SK-N-SH (cell line): ENCODE results near the gene PPP1R12C. TPM values are rescaled to one million over a fixed set of nuclear protein-coding genes. Genes with fewer than 3 reads are reported as not detected.

Experiments
- CTCF ChIA-PET: fragments of 300-600, 350-600 bp; formaldehyde crosslinking; extraction: SDS; loops from one replicate; lab custom pipeline; 2021; lab: Yijun Ruan, JAX
- POLR2A ChIA-PET: fragments of 350-600 bp; sonication (Branson Sonifier 250); formaldehyde crosslinking; extraction: SDS; loops from one replicate; lab custom pipeline; 2020; ENCODE audit warnings: antibody characterized with exemption, inconsistent platforms; lab: Yijun Ruan, JAX
- DNase-seq: peaks from one replicate; pipeline ENCODE4 v3.0.0; 2012
- H2AFZ ChIP-seq: fragments of 200-600 bp; sonication (generic); 2 replicates; pipeline ENCODE4 v1.8.1; 2016; ENCODE audit warnings: antibody characterized with exemption, mild to moderate bottlenecking, low read depth
- H3F3A ChIP-seq: fragments of 200-600 bp; sonication (generic); replicated peaks from 2 replicates; pipeline ENCODE3; 2016; ENCODE audit warnings: antibody characterized with exemption, mild to moderate bottlenecking; ENCODE audit not compliant: insufficient read depth
- H3K27ac ChIP-seq, 2 experiments: fragments of 200-500 bp in 1 of 2; fragments of 200-600 bp in 1 of 2; sonication (Bioruptor generic) in 1 of 2; sonication (generic), shearing (Covaris generic) in 1 of 2; 2 replicates each; pipeline versions ENCODE4 v1.5.1 to v1.6.1; 2014 to 2016; ENCODE audit warnings: low read depth in 2 of 2, inconsistent platforms in 1 of 2, low read length in 1 of 2, mild to moderate bottlenecking in 1 of 2, mixed read lengths in 1 of 2
- H3K27me3 ChIP-seq: fragments of 200-600 bp; sonication (generic), shearing (Covaris generic); 2 replicates; pipeline ENCODE4 v1.6.1; 2016; ENCODE audit warnings: mixed run types; ENCODE audit not compliant: insufficient read depth
- H3K36me3 ChIP-seq, 2 experiments: fragments of 200-500 bp in 1 of 2; fragments of 200-600 bp in 1 of 2; sonication (Bioruptor generic) in 1 of 2; sonication (generic) in 1 of 2; replicated peaks in 1 of 2; 2 replicates each; pipeline versions ENCODE3 to v1.5.1; 2014 to 2016; ENCODE audit warnings: low read length in 1 of 2, mild to moderate bottlenecking in 1 of 2; ENCODE audit not compliant: insufficient read depth in 2 of 2, control insufficient read depth in 1 of 2
- H3K4me1 ChIP-seq, 2 experiments: fragments of 200-500 bp in 1 of 2; fragments of 200-600 bp in 1 of 2; sonication (Bioruptor generic) in 1 of 2; sonication (generic), shearing (Covaris generic) in 1 of 2; 2 replicates each; pipeline versions ENCODE4 v1.5.1 to v1.6.1; 2014 to 2016; ENCODE audit warnings: low read depth in 1 of 2, low read length in 1 of 2, mixed run types in 1 of 2; ENCODE audit not compliant: insufficient read depth in 2 of 2, control insufficient read depth in 1 of 2
- H3K4me2 ChIP-seq: fragments of 200-600 bp; sonication (generic), shearing (Covaris generic); 2 replicates; pipeline ENCODE4 v1.6.1; 2017; ENCODE audit warnings: mixed run types
- H3K4me3 ChIP-seq, 2 experiments: fragments of 200-500 bp in 1 of 2; fragments of 200-600 bp in 1 of 2; sonication (Bioruptor generic) in 1 of 2; sonication (generic), shearing (Covaris generic) in 1 of 2; 2 replicates each; pipeline versions ENCODE4 v1.5.1 to v1.8.1; 2014 to 2016; ENCODE audit warnings: low read depth in 2 of 2, inconsistent platforms in 1 of 2, low read length in 1 of 2, mild to moderate bottlenecking in 1 of 2, mixed read lengths in 1 of 2, moderate library complexity in 1 of 2
- H3K79me2 ChIP-seq: fragments of 200-600 bp; sonication (generic); 2 replicates; pipeline ENCODE4 v1.8.1; 2017; ENCODE audit warnings: mild to moderate bottlenecking; ENCODE audit not compliant: insufficient read depth
- H3K9ac ChIP-seq: fragments of 200-600 bp; sonication (generic); 2 replicates; pipeline ENCODE4 v1.6.1; 2017; ENCODE audit warnings: mixed run types
- H3K9me2 ChIP-seq: fragments of 200-600 bp; sonication (generic); 2 replicates; pipeline ENCODE4 v1.6.1; 2017; ENCODE audit warnings: mixed run types
- H3K9me3 ChIP-seq: fragments of 200-600 bp; sonication (generic); 2 replicates; pipeline ENCODE4 v1.6.1; 2017; ENCODE audit warnings: mixed run types, mild to moderate bottlenecking, moderate library complexity
- H4K20me1 ChIP-seq: fragments of 200-600 bp; sonication (generic); 2 replicates; pipeline ENCODE4 v1.6.1; 2017; ENCODE audit warnings: mild to moderate bottlenecking, mixed run types; ENCODE audit not compliant: insufficient read depth
- CHD2 ChIP-seq: fragments of 150-350 bp; IDR thresholded peaks from 2 replicates; pipeline ENCODE4 v1.6.1; 2018; ENCODE audit warnings: low read length; ENCODE audit not compliant: partially characterized antibody
- ELF1 ChIP-seq: IDR thresholded peaks from 2 replicates; pipeline ENCODE4 v1.4.0; 2012
- GABPA ChIP-seq: IDR thresholded peaks from 2 replicates; pipeline ENCODE4 v1.4.0; 2012; ENCODE audit warnings: low read depth, mild to moderate bottlenecking
- MXI1 ChIP-seq: IDR thresholded peaks from 2 replicates; pipeline ENCODE4 v1.6.1; 2012; ENCODE audit warnings: mild to moderate bottlenecking, low read depth, low read length, improper control_type of control experiment
- POLR2AphosphoS5 ChIP-seq: IDR thresholded peaks from 2 replicates; pipeline ENCODE4 v1.6.1; 2012; ENCODE audit warnings: low read depth, low read length
- SIN3A ChIP-seq: IDR thresholded peaks from 2 replicates; pipeline ENCODE4 v1.6.1; 2012; ENCODE audit warnings: low read depth, mild to moderate bottlenecking, low read length, moderate library complexity, borderline replicate concordance
- TAF1 ChIP-seq: IDR thresholded peaks from 2 replicates; pipeline ENCODE4 v1.6.1; 2012; ENCODE audit warnings: low read depth, mild to moderate bottlenecking, low read length, moderate library complexity, borderline replicate concordance
- TCF12 ChIP-seq: IDR thresholded peaks from 2 replicates; pipeline ENCODE4 v1.4.0; 2012
- USF1 ChIP-seq: IDR thresholded peaks from 2 replicates; pipeline ENCODE4 v1.4.0; 2012; ENCODE audit warnings: low read depth, borderline replicate concordance
- USF2 ChIP-seq: fragments of 150-350 bp; IDR thresholded peaks from 2 replicates; pipeline ENCODE4 v1.6.1; 2017; ENCODE audit warnings: antibody characterized with exemption, low read length, low read depth, borderline replicate concordance
- YY1 ChIP-seq: IDR thresholded peaks from 2 replicates; pipeline ENCODE4 v1.4.0; 2012; ENCODE audit warnings: low read depth, mild to moderate bottlenecking
- ZBTB33 ChIP-seq: IDR thresholded peaks from 2 replicates; pipeline ENCODE4 v1.4.0; 2012; ENCODE audit warnings: low read depth, borderline replicate concordance
- WGBS: methylation state at CpG from one replicate; pipeline ENCODE4 v1.1.6; 2017; ENCODE audit warnings: low lambda C conversion rate; 5-methylcytosine and 5-hydroxymethylcytosine counted together
- polyA plus RNA-seq, 3 experiments: library from polyadenylated mRNA; depleted of rRNA; stranded (reverse); fragments of >200 nt; gene quantifications; 2 replicates each; pipeline ENCODE4 v1.2.3, GENCODE V29; 2012

PPP1R12C gene
- polyA plus RNA-seq, 1 of the 3 experiments (the other 2 are of a cell fraction): 83.9 TPM

- Histone ChIP-seq H3K27me3 (peaks cover under 1% of the 10 kb centered on the region; the same call in 1 of the 2 replicates), H3K9me3 (no peaks in the 10 kb centered on the region), H2AFZ (peak overlapping the region; percentile 96), H4K20me1 (peaks cover 39% of the 10 kb centered on the region), H3K4me3 (peak overlapping the region; percentile 63 to 67), H3F3A (peaks cover 5% of the 10 kb centered on the region), H3K4me2 (peak overlapping the region; percentile 81), H3K27ac (peak overlapping the region; percentile 35 to 82; a peak in 3 of 4 replicates), H3K9ac (peak overlapping the region; percentile 58), H3K79me2 (peaks cover 43% of the 10 kb centered on the region), H3K9me2 (no peaks in the 10 kb centered on the region), H3K36me3 (no peaks in the 10 kb centered on the region), H3K4me1 (peaks cover 9 to 27% of the 10 kb centered on the region in 2 experiments; a peak in 3 of 4 replicates)
- WGBS: 14% methylated on average over 25 of the region's 44 CpGs
- ChIA-PET POLR2A (interaction anchor here (0.6 kb wide), 1 partner anchor 200 kb away, joined by 3 read pairs; no protein-coding TSS in a partner anchor), CTCF (interaction anchor here (2.1 to 6.2 kb wide), 4 partner anchors 15 to 43 kb away, joined by 8 to 38 read pairs (median 8); no protein-coding TSS in a partner anchor)
- DNase-seq: peak; percentile 99
- peak; percentile 93 for TF ChIP-seq ELF1
- peak; percentile 67; the same call in 1 of the 2 replicates for TF ChIP-seq YY1
- TF ChIP-seq USF2: no peak
- TF ChIP-seq TAF1: no peak
- peak; percentile 92 for TF ChIP-seq CHD2
- TF ChIP-seq USF1: peak; percentile 11; the same call in 1 of the 2 replicates
- peak; percentile 66 for TF ChIP-seq GABPA
- peak; percentile 32 for TF ChIP-seq TCF12
- TF ChIP-seq MXI1: peak; percentile 75; the same call in 1 of the 2 replicates
- TF ChIP-seq SIN3A: peak; percentile 80; the same call in 1 of the 2 replicates
- no peak for TF ChIP-seq ZBTB33
- peak; percentile 75; the same call in 1 of the 2 replicates for TF ChIP-seq POLR2AphosphoS5
These were observed 390 bp upstream of the PPP1R12C start for GRCh38 chr19:55117663-55118391.
